GM12801 (cell line): Measurements from ENCODE around the gene PRSS53.

Experiments
- CTCF ChIP-seq: IDR thresholded peaks from one replicate; pipeline ENCODE4 v1.5.1; 2011; ENCODE audit warnings: control low read depth; ENCODE audit not compliant: insufficient read length; ENCODE audit errors: extremely low read depth

The PRSS53 gene

GRCh38 chr16:31132303-31132979, 43.7 kb upstream of the PRSS53 start:
- TF ChIP-seq CTCF: no peak

GRCh38 chr16:31131841-31132271, 43.1 kb upstream of the PRSS53 start:
- TF ChIP-seq CTCF: no peak

- TF ChIP-seq CTCF: no peak
Observed at GRCh38 chr16:31131416-31131815, 42.7 kb upstream of the PRSS53 start.

- TF ChIP-seq CTCF: no peak
Observed at GRCh38 chr16:31130899-31131298, 42.2 kb upstream of the PRSS53 start.

GRCh38 chr16:31130336-31130891, 41.7 kb upstream of the PRSS53 start:
- no peak for TF ChIP-seq CTCF

- no peak for TF ChIP-seq CTCF
Observed at GRCh38 chr16:31129568-31130335, 41.0 kb upstream of the PRSS53 start.

- no peak for TF ChIP-seq CTCF
Observed at GRCh38 chr16:31128711-31129567, 40.2 kb upstream of the PRSS53 start.
